ENCODE data around the gene FTO.

The FTO gene

GRCh38 chr16:53908731-53909130 lies 204.8 kb downstream of the FTO start:
- no peak for FAIRE-seq

DNA sequence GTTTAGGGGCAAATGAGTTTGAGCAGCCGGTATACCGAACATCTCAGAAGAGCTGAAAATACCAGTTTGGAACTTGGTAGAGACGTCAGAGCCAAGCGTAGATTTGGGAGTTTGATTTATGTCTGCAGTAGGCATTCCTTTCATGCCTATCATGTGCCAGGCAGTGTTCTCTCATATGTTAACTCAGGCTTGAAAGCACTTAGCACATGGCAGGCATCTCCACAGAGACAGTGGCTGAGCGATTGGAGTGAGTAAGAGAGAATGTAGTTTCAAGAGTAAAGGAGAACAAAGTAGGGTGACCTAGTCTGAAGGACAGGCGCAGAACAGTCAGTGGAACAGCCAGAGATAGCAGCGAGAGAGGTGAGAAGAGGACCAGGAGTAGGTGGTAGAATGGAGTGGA lies 207.0 kb downstream of the FTO start:
- no peak for FAIRE-seq

- FAIRE-seq: no peak
These were observed 207.6 kb downstream of the FTO start for GRCh38 chr16:53911513-53911912.

DNA sequence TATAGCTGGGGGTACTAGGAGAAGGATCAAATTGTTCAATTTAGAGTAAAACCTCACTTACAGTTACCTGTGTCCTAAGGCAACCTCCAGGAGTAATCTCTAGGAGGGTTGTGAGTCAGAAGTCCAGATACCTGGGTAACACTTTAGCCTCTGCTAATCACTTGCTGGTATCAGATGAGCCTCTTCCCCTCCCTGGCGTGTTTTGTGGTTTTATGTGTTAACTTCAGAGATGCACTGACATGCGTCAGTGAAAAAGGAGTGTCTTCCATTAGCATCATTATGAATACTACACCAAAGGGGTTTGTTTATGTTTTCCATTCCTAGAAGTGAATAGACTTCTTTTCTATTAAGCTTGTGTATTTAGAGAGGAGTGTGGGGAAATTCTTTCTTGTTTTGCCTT lies 208.2 kb downstream of the FTO start:
- no peak for FAIRE-seq

- FAIRE-seq: no peak
These were observed 209.3 kb downstream of the FTO start for GRCh38 chr16:53913099-53913870.

DNA sequence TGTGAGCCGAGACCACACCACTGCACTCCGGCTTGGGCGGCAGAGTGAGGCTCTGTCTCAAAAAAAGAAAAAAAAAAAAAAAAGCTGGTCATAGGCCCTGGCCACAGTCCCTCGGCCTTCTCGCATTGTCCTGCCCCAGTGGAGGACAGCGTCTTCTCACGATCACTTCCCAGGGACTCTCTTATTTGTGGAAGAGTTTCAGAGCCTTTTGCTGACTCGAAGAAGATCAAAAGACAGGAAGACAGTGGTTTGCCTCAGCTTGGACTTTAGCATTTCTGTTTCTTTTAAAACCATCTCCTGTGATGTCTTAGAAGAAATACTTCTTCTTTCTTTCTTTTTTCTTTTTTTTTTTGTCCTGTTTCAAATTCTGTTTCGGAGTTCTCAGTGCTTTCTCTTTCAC lies 210.0 kb downstream of the FTO start:
- FAIRE-seq: no peak

DNA sequence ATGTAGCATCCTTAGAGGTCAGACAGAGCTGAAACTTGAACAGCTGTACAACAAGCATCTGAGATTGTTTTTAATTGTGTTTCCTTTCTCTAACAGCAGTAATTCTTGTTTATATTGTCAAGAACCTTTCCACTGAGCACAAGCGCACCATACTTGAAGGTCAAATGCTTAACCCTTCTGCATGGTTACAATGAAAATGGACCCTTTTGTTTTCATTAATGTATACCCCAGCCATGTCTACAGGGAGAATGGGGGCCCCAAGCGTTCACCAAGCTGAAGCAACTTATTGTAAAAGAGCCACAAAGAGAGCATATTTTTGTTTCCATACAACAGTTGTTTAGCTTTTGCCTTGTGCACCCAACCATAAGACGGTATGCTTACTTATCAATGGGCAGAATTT lies 210.8 kb downstream of the FTO start:
- no peak for FAIRE-seq

DNA sequence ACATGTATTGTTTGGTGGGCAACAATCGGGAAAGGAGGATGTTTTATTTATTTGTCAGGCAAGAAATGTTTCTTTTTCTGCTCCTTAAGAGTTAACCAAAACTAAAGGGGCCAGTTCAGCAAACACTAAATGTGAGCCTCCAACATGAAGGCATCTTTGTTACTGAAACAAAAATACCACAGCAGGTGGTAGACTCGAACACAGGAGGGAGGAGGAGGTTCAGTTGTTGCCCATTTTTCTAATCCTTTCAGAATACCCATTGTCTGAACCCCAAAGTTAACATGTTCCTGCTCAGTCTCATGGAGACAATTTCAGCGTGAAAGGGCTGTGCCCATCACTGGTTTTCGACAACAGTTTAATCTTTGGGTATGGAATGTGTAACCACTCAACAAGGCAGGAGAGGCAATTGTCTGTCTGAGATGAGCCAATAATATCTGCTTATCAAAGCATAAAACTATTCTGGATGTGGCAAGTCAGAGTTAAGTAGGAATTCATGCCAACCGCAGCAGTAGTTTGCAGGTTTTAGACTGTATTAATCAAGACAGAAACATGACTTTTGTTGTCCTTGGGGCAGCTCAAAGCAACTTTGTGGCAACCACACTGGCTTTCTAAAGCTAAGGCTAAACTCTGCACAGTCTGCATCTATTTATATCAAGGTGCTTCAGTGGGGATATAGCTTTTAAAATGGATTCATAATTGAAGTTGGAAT lies 211.7 kb downstream of the FTO start:
- no peak for FAIRE-seq

GRCh38 chr16:53920988-53921387 lies 217.0 kb downstream of the FTO start:
- no peak for FAIRE-seq

GRCh38 chr16:53922067-53922806 lies 218.3 kb downstream of the FTO start:
- FAIRE-seq: no peak

DNA sequence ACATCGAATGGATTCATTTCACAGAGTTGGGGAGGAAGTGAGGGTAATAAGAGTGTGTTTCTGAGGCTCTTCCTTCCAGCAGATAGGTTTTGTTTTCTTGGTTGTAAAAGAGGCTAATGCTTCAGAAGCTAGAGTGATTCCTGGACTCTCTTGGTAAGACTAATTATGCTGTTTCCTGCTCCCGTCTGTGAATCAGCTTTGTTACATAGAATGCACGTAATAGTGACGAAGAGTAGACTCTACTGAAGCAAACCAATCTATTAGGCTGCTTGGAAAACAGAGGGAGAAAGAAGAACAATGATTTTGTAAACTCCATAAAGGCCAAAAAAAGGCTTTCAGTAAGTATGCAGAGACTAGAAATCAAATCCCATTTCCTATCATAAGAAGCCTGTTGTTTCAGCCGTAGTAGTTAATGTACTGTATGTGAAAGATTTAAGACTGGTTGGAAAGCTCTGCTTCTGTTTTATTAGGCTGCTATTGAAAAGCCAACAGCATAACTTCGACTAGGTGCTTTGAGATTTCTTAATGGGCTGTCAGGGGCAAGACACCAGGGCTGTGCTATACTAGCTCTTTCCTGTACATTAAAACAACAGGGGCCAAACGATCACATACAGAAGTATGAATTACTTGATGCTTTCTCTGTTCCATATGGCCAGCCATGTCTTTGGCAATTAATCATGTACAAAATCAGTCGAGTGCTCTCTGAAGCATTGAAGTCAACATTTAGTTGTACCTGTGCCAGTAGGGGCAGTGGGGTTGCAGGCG lies 219.0 kb downstream of the FTO start:
- no peak for FAIRE-seq

DNA sequence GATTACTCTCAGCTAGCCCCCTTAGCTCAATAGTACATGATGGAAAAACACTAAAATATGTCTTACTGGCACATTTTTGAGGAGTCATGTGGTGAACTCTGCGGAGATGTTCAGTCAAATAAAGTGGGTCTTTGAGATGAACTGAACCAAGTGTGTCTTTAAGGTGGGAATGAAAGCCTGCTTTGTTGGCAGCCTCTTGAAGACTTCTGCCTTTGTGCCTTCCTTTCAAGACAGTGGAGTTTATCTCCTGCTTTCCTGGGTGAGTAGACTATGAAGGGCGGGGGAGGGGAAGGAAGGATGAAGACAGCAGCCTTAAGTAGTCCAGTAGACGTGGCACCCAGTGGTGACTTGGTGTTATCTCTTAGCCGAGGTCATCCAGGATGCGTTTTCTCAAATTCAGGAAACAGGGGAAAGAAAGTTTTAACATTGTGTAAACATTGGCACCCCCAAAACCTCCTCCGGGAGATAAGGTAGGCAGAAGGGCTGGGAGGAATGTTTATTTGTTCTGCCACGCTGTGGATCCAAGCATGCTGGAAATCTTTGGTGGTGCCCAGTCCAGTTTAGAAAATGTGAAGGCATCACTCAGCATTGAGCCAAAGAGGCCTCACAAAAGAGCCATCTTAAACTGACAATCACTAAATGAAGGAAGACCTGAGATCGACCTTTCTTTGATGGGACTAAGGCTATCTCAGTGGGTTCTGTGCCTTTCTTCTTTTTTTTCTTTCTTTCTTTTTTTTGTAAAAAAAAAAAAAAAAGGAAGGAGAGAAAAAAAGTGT lies 220.6 kb downstream of the FTO start:
- no peak for FAIRE-seq

DNA sequence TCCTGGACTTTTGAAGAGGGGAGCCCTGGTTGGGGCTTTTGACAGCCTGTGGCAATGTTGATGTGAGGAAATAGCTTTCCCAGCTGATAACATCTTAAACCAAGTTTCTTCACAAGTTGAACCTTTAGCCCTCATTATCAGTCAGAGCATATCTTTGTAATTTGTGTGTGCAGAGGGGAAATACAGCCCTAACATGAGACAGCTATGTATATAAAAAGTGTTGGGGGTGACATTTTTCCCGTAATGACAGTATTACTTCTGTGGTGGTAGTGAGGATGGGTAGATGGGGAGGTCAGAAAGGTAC lies 221.1 kb downstream of the FTO start:
- no peak for FAIRE-seq

DNA sequence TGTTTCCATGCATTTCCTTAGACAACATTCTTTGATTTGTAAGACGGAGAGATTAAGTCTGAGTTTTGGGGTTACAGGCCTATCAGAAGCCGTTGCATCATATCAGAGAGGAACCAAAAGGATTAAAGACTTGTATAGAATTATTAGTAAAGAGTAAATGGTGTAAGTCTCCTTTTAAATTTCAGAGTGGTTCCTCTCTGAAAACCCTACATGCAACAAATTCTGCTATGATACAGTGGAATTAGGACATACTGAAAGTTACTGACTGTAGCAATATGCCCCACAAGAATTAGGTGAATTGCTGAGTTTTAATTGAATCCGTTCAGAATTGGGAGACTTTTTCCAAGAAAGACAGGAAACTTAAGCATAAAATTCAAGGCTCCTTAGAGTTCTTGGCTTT lies 221.6 kb downstream of the FTO start:
- FAIRE-seq: no peak

DNA sequence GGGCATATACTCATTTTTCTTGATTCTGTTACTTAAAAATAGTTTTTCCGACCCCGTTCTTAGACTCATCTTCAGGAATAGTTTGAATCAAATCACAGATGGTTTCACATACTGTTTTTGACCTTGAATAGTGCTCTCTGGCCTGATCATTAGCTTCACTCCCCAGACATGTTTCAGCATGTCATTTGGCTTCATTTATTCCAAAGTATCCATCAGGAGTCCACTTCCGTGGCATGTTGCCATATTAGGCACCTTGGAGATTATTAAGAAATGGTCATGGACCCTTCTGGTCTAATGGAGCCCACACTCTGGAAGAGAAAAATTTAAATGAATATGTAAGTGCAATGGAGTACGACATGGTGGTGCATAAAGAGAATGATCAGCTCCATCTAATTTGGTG lies 222.3 kb downstream of the FTO start:
- FAIRE-seq: no peak

GRCh38 chr16:53932975-53933374 lies 229.0 kb downstream of the FTO start:
- FAIRE-seq: no peak

- no peak for FAIRE-seq
These were observed 229.5 kb downstream of the FTO start for GRCh38 chr16:53933407-53933806.

- no peak for FAIRE-seq
These were observed 232.1 kb downstream of the FTO start for GRCh38 chr16:53936052-53936451.

DNA sequence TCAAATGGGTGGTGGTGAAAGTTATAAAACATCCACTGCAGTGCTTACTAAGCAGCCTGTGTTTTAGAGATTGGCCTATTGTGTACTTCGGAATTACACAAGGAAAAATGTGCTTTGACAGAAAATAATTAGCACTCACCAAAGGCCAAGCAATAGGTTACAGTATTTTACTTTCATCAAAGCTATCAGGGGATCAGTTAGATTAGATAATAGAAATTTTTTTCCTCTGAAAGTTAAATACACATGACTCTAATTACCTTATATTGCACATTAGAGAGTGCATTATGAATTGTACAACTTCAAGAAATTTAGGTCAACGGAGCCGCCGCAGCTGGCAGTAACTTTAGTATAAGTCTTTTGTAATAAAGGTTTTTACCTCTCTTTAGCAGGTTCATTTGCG lies 232.6 kb downstream of the FTO start:
- no peak for FAIRE-seq

DNA sequence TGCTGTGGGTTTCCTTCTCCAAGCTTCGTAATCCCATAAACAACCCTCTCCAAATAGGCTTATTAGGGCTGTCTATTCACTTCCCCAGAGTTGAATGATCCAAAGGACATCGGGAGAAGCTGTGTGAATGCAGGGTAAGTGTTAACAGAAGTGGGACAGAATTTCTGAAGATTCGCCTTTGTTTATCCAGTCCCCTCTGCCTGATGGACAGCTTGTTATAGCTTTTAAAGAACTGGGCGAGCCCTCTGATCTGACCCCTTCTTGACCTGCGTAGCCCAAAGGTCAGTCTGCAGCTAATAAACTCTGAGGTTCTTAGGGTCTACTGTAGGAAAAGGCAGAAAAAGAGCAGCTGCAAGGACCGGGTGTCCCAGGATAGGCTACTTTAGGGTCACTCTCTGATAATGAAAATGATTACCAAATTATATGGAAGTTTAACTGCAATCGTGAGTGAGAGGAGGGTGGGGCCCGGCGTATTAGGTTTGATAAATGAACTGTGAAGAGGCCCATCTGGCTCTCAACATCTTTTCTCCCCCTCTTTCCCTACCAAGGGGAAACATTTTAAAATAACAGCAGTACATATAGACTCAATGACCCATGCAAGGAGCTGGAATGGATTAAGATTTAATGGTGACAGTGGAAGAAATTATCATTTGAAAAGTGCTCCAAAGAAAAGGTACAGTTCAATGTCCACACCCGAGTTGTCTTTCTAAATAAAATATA lies 233.4 kb downstream of the FTO start:
- FAIRE-seq: no peak

DNA sequence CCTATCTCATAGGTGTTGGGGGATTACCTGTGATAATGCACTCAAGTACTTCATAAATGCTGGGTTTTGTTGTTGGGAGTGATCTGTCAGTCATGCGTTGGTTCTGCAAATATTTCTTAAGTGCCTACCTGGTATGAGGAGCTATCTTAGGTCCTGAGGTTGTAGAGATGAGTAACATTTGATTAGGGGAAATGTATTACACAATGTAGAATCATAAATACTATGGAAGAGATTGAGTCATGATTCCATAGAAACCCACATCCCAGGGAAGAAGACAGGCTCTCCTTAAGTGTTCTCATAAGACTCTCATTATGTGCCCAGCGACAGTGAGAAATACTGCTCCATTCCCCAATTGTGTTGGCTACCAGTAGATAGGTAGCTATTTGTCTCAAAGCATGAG lies 240.1 kb downstream of the FTO start:
- FAIRE-seq: no peak

GRCh38 chr16:53945996-53946395 lies 242.0 kb downstream of the FTO start:
- FAIRE-seq: peak; percentile 17
